HepG2 (cell line): Measurements from ENCODE around the gene UBC. TPM values are rescaled to one million over a fixed set of nuclear protein-coding genes. Genes with fewer than 3 reads are reported as not detected.
A peak's percentile ranks its signal among the peaks of the same experiment; 100 is the strongest.

Source experiments
- BRCA1 ChIP-seq: sonication (generic); formaldehyde crosslinking; IDR thresholded peaks from 2 replicates; pipeline ENCODE4 v1.4.0; 2020; ENCODE audit warnings: missing genetic modification reagents
- ELF1 ChIP-seq: sonication (generic); formaldehyde crosslinking; IDR thresholded peaks from 2 replicates; pipeline ENCODE4 v1.4.0; 2020; ENCODE audit warnings: missing genetic modification reagents
- KDM5A ChIP-seq: fragments of 200-600 bp; sonication (generic); IDR thresholded peaks from 2 replicates; pipeline ENCODE4 v1.7.0; 2018; ENCODE audit warnings: antibody characterized with exemption, mild to moderate bottlenecking, low read length, borderline replicate concordance
- PCBP1 ChIP-seq: fragments of 200-400 bp; formaldehyde crosslinking; IDR thresholded peaks from 2 replicates; pipeline ENCODE4 v1.6.1; 2017; ENCODE audit warnings: mild to moderate bottlenecking, low read depth, low read length, borderline replicate concordance
- RNF2 ChIP-seq: fragments of 450-650 bp; conservative IDR thresholded peaks from 2 replicates; pipeline ENCODE4 v1.6.1; 2016; ENCODE audit warnings: low read depth
- TOPORS ChIP-seq: sonication (generic); formaldehyde crosslinking; IDR thresholded peaks from 2 replicates; pipeline ENCODE4 v1.8.0; 2023; ENCODE audit warnings: mild to moderate bottlenecking, missing genetic modification reagents
- YEATS2 ChIP-seq: sonication (generic); formaldehyde crosslinking; IDR thresholded peaks from 2 replicates; pipeline ENCODE4 v1.4.0; 2020; ENCODE audit warnings: missing genetic modification reagents, borderline replicate concordance
- ZNF431 ChIP-seq: sonication (generic); formaldehyde crosslinking; IDR thresholded peaks from 2 replicates; pipeline ENCODE4 v1.9.0; 2022; ENCODE audit warnings: missing genetic modification reagents, low read depth, mild to moderate bottlenecking, borderline replicate concordance
- ZNF432 ChIP-seq: sonication (generic); formaldehyde crosslinking; IDR thresholded peaks from 2 replicates; pipeline ENCODE4 v1.5.0; 2020; ENCODE audit warnings: missing genetic modification reagents, mild to moderate bottlenecking, borderline replicate concordance
- ZNF839 ChIP-seq: sonication (generic); formaldehyde crosslinking; IDR thresholded peaks from 2 replicates; pipeline ENCODE4 v1.4.0; 2020; ENCODE audit warnings: missing genetic modification reagents, mild to moderate bottlenecking, borderline replicate concordance
- ZNF879 ChIP-seq: sonication (generic); formaldehyde crosslinking; IDR thresholded peaks from 2 replicates; pipeline ENCODE4 v1.8.1; 2023; ENCODE audit warnings: missing genetic modification reagents
- polyA plus RNA-seq, 8 experiments: library from polyadenylated mRNA; depleted of rRNA in 3 of 8; stranded (reverse) in 7 of 8; unstranded in 1 of 8; fragments of >200 nt; fragmentation: Illumina TruSeq in 4 of 8; extraction: Trizol in 4 of 8; gene quantifications; 2 replicates each; pipeline versions ENCODE4 v1.2.1 to v1.2.3, GENCODE V29; 2011 to 2016; ENCODE audit warnings: low read depth in 4 of 8, missing spikeins in 1 of 8, mixed read lengths in 1 of 8; ENCODE audit not compliant: insufficient read depth in 1 of 8
- total RNA-seq, 5 experiments: library from RNA; depleted of rRNA; stranded (reverse); fragments of >200 nt; fragmentation: Illumina TruSeq; extraction: Trizol; gene quantifications; 2 replicates each; pipeline ENCODE4 v1.2.3, GENCODE V29; 2016; ENCODE audit warnings: low read depth in 1 of 5
- TF ChIP-seq, protein P1 (sequence below): sonication (generic); formaldehyde crosslinking; IDR thresholded peaks from 2 replicates; pipeline ENCODE4 v1.5.1; 2020; ENCODE audit warnings: missing genetic modification reagents, mild to moderate bottlenecking, borderline replicate concordance
- TF ChIP-seq, protein P2 (sequence below): sonication (generic); formaldehyde crosslinking; IDR thresholded peaks from 2 replicates; pipeline ENCODE4 v1.5.1; 2020; ENCODE audit warnings: mild to moderate bottlenecking, missing genetic modification reagents, borderline replicate concordance
- TF ChIP-seq, protein P3 (sequence below): sonication (generic); formaldehyde crosslinking; IDR thresholded peaks from 2 replicates; pipeline ENCODE4 v1.4.0; 2020; ENCODE audit warnings: missing genetic modification reagents
- TF ChIP-seq, protein P4 (sequence below): sonication (generic); formaldehyde crosslinking; IDR thresholded peaks from 2 replicates; pipeline ENCODE4 v1.4.0; 2020; ENCODE audit warnings: missing genetic modification reagents; ENCODE audit errors: not compliant biosample characterization
- TF ChIP-seq, protein P5 (sequence below): sonication (generic); formaldehyde crosslinking; IDR thresholded peaks from 2 replicates; pipeline ENCODE4 v1.5.1; 2020; ENCODE audit warnings: mild to moderate bottlenecking, moderate library complexity, missing genetic modification reagents
- TF ChIP-seq, protein P6 (sequence below): conservative IDR thresholded peaks from 2 replicates; pipeline ENCODE4 v1.6.1; 2018; ENCODE audit warnings: missing genetic modification reagents

Gene UBC
- total and polyA plus RNA-seq, 2 of the 13 experiments (the other 11 are each of a cell fraction or from before 2014, with no cell fraction given) = 805 to 1,432 TPM

DNA sequence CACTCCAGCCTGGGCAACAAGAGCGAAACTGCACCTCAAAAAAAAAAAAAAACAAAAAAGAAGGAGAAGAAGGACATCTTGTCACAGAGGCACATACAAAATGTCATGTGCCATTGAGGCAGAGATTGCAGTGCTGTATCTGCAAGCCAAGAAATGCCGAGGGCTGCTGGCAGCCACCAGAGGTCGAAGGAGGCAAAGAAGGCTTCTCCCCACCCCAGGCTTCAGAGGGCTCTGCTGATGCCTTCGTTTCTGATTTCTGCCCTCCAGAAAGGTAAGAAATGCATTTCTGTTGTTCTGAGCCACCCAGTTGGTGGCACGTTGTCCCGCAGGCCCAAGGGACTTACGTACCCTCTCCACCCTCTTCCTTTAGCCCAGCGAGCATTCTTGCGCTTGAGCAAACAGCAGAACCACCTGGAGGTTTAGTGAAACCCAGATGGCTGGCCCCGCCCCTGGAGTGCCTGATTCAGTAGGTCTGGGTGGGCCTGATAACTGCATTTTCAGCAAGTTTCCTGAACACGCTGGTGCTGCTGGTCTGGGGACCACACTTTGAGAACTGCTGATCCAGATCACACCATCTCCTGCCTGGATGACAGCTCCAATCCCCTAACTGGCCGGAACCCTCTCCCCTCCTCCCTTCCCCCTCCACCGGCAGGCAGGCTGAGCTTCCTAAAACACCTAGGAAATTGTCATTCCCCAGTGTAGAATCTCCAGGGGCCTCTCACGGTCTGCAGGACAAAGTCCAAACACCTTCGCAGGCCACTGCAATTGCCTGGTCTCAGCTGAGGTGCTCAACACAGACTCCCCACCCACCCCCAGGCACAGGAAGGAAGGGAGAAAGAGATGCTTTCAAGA lies 29.6 kb downstream of the UBC start (continued):
- TF ChIP-seq BRCA1 (CRISPR knock-in tag) = no peak
- no peak for TF ChIP-seq ZNF431 (CRISPR knock-in tag)
- TF ChIP-seq, protein P1, sequence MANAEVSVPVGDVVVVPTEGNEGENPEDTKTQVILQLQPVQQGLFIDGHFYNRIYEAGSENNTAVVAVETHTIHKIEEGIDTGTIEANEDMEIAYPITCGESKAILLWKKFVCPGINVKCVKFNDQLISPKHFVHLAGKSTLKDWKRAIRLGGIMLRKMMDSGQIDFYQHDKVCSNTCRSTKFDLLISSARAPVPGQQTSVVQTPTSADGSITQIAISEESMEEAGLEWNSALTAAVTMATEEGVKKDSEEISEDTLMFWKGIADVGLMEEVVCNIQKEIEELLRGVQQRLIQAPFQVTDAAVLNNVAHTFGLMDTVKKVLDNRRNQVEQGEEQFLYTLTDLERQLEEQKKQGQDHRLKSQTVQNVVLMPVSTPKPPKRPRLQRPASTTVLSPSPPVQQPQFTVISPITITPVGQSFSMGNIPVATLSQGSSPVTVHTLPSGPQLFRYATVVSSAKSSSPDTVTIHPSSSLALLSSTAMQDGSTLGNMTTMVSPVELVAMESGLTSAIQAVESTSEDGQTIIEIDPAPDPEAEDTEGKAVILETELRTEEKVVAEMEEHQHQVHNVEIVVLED (CRISPR knock-in tag) = peak; percentile 51; the same call in 1 of the 2 replicates
- TF ChIP-seq KDM5A = no peak
- TF ChIP-seq ZNF839 (CRISPR knock-in tag) = no peak
- TF ChIP-seq ZNF879 = no peak
- TF ChIP-seq, protein P2, sequence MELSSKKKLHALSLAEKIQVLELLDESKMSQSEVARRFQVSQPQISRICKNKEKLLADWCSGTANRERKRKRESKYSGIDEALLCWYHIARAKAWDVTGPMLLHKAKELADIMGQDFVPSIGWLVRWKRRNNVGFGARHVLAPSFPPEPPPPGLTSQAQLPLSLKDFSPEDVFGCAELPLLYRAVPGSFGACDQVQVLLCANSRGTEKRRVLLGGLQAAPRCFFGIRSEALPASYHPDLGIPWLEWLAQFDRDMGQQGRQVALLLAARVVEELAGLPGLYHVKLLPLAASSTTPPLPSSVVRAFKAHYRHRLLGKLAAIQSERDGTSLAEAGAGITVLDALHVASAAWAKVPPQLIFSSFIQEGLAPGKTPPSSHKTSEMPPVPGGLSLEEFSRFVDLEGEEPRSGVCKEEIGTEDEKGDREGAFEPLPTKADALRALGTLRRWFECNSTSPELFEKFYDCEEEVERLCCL (CRISPR knock-in tag) = no peak
- no peak for TF ChIP-seq TOPORS (CRISPR knock-in tag)
- no peak for TF ChIP-seq YEATS2 (CRISPR knock-in tag)
- TF ChIP-seq ZNF432 = no peak
- TF ChIP-seq ELF1 = peak; percentile 41; the same call in 1 of the 2 replicates
- no peak for TF ChIP-seq PCBP1
- TF ChIP-seq, protein P3, sequence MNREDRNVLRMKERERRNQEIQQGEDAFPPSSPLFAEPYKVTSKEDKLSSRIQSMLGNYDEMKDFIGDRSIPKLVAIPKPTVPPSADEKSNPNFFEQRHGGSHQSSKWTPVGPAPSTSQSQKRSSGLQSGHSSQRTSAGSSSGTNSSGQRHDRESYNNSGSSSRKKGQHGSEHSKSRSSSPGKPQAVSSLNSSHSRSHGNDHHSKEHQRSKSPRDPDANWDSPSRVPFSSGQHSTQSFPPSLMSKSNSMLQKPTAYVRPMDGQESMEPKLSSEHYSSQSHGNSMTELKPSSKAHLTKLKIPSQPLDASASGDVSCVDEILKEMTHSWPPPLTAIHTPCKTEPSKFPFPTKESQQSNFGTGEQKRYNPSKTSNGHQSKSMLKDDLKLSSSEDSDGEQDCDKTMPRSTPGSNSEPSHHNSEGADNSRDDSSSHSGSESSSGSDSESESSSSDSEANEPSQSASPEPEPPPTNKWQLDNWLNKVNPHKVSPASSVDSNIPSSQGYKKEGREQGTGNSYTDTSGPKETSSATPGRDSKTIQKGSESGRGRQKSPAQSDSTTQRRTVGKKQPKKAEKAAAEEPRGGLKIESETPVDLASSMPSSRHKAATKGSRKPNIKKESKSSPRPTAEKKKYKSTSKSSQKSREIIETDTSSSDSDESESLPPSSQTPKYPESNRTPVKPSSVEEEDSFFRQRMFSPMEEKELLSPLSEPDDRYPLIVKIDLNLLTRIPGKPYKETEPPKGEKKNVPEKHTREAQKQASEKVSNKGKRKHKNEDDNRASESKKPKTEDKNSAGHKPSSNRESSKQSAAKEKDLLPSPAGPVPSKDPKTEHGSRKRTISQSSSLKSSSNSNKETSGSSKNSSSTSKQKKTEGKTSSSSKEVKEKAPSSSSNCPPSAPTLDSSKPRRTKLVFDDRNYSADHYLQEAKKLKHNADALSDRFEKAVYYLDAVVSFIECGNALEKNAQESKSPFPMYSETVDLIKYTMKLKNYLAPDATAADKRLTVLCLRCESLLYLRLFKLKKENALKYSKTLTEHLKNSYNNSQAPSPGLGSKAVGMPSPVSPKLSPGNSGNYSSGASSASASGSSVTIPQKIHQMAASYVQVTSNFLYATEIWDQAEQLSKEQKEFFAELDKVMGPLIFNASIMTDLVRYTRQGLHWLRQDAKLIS (CRISPR knock-in tag) = no peak
- no peak for TF ChIP-seq RNF2
- TF ChIP-seq, protein P4, sequence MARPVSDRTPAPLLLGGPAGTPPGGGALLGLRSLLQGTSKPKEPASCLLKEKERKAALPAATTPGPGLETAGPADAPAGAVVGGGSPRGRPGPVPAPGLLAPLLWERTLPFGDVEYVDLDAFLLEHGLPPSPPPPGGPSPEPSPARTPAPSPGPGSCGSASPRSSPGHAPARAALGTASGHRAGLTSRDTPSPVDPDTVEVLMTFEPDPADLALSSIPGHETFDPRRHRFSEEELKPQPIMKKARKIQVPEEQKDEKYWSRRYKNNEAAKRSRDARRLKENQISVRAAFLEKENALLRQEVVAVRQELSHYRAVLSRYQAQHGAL (CRISPR knock-in tag) = peak; percentile 42
- TF ChIP-seq, protein P5, sequence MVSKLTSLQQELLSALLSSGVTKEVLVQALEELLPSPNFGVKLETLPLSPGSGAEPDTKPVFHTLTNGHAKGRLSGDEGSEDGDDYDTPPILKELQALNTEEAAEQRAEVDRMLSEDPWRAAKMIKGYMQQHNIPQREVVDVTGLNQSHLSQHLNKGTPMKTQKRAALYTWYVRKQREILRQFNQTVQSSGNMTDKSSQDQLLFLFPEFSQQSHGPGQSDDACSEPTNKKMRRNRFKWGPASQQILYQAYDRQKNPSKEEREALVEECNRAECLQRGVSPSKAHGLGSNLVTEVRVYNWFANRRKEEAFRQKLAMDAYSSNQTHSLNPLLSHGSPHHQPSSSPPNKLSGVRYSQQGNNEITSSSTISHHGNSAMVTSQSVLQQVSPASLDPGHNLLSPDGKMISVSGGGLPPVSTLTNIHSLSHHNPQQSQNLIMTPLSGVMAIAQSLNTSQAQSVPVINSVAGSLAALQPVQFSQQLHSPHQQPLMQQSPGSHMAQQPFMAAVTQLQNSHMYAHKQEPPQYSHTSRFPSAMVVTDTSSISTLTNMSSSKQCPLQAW (CRISPR knock-in tag) = peak; percentile 65; the same call in 1 of the 2 replicates
- TF ChIP-seq, protein P6, sequence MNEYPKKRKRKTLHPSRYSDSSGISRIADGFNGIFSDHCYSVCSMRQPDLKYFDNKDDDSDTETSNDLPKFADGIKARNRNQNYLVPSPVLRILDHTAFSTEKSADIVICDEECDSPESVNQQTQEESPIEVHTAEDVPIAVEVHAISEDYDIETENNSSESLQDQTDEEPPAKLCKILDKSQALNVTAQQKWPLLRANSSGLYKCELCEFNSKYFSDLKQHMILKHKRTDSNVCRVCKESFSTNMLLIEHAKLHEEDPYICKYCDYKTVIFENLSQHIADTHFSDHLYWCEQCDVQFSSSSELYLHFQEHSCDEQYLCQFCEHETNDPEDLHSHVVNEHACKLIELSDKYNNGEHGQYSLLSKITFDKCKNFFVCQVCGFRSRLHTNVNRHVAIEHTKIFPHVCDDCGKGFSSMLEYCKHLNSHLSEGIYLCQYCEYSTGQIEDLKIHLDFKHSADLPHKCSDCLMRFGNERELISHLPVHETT (CRISPR knock-in tag) = no peak
